ENCODE results near the gene OR52A5. TPM values are rescaled to one million over a fixed set of nuclear protein-coding genes. Genes with fewer than 3 reads are reported as not detected.

The OR52A5 gene
- total RNA-seq, 2 experiments from 2014 or later = not detected

- Histone ChIP-seq H3K4me3 (ENCODE audit: low read depth, low read length, poor library complexity, severe bottlenecking) (no peak overlapping the region), H3K4me2 (ENCODE audit: low read length) (no peak overlapping the region), H2AFZ (ENCODE audit: low read length) (no peak overlapping the region), H3K4me1 (ENCODE audit: insufficient read depth, low read length, poor library complexity, severe bottlenecking) (no peaks in the 10 kb centered on the region), H3K79me2 (ENCODE audit: insufficient read depth, low read depth, low read length) (no peaks in the 10 kb centered on the region; the same call in 1 of the 2 replicates), H3K9me2 (ENCODE audit: insufficient read depth, low read length) (no peaks in the 10 kb centered on the region), H3K9me3 (ENCODE audit: low read length) (no peaks in the 10 kb centered on the region), H3K36me3 (ENCODE audit: insufficient read depth, low read length) (no peaks in the 10 kb centered on the region), H3K27ac (ENCODE audit: low read depth, low read length, poor library complexity, severe bottlenecking) (no peak overlapping the region), H4K20me1 (ENCODE audit: insufficient read depth, low read length) (no peaks in the 10 kb centered on the region)
- CTCF ChIA-PET (ENCODE audit: unreplicated experiment) = no interaction called here
- no TSS peak for BruUV-seq (replicated peaks)
- DNase-seq (ENCODE audit: low spot score) = no peak
- intact Hi-C loops (cut with micrococcal nuclease; ENCODE audit: unreplicated experiment) = no loop called here
- POLR2A ChIA-PET = no interaction called here
- TF ChIP-seq EZH2phosphoT487 (IDR thresholded peaks at IDR 0.05; ENCODE audit: borderline replicate concordance, low read depth, low read length) (no peak), CTCF (conservative IDR thresholded peaks at IDR 0.05; ENCODE audit: low read length) (no peak)
Observed at GRCh38 chr11:5096011-5096410, 42.1 kb downstream of the OR52A5 start.

- Histone ChIP-seq H3K27ac (ENCODE audit: low read depth, low read length, poor library complexity, severe bottlenecking) (no peak overlapping the region), H4K20me1 (ENCODE audit: insufficient read depth, low read length) (no peaks in the 10 kb centered on the region), H3K4me3 (ENCODE audit: low read depth, low read length, poor library complexity, severe bottlenecking) (no peak overlapping the region), H3K9me3 (ENCODE audit: low read length) (no peaks in the 10 kb centered on the region), H3K36me3 (ENCODE audit: insufficient read depth, low read length) (no peaks in the 10 kb centered on the region), H2AFZ (ENCODE audit: low read length) (no peak overlapping the region), H3K4me2 (ENCODE audit: low read length) (no peak overlapping the region), H3K9me2 (ENCODE audit: insufficient read depth, low read length) (no peaks in the 10 kb centered on the region), H3K79me2 (ENCODE audit: insufficient read depth, low read depth, low read length) (no peaks in the 10 kb centered on the region; the same call in 1 of the 2 replicates), H3K4me1 (ENCODE audit: insufficient read depth, low read length, poor library complexity, severe bottlenecking) (no peaks in the 10 kb centered on the region)
- ChIA-PET CTCF (ENCODE audit: unreplicated experiment) (no interaction called here), POLR2A (no interaction called here)
- no peak for DNase-seq (ENCODE audit: low spot score)
- TF ChIP-seq EZH2phosphoT487 (IDR thresholded peaks at IDR 0.05; ENCODE audit: borderline replicate concordance, low read depth, low read length) (no peak), CTCF (conservative IDR thresholded peaks at IDR 0.05; ENCODE audit: low read length) (no peak)
- intact Hi-C loops (cut with micrococcal nuclease; ENCODE audit: unreplicated experiment) = no loop called here
- BruUV-seq (replicated peaks) = no TSS peak
Observed at GRCh38 chr11:5092821-5093585, 45.2 kb downstream of the OR52A5 start.

- no peaks in the 10 kb centered on the region for H3K36me3 ChIP-seq (ENCODE audit: insufficient read depth, low read length)
- ChIA-PET CTCF (ENCODE audit: unreplicated experiment) (no interaction called here), POLR2A (no interaction called here)
- H4K20me1 ChIP-seq (ENCODE audit: insufficient read depth, low read length) = no peaks in the 10 kb centered on the region
- no peak overlapping the region for H3K4me3 ChIP-seq (ENCODE audit: low read depth, low read length, poor library complexity, severe bottlenecking)
- H3K4me2 ChIP-seq (ENCODE audit: low read length) = no peak overlapping the region
- no TSS peak for BruUV-seq (replicated peaks)
- no peaks in the 10 kb centered on the region for H3K4me1 ChIP-seq (ENCODE audit: insufficient read depth, low read length, poor library complexity, severe bottlenecking)
- H3K9me3 ChIP-seq (ENCODE audit: low read length) = no peaks in the 10 kb centered on the region
- no peak overlapping the region for H3K27ac ChIP-seq (ENCODE audit: low read depth, low read length, poor library complexity, severe bottlenecking)
- H3K79me2 ChIP-seq (ENCODE audit: insufficient read depth, low read depth, low read length) = no peaks in the 10 kb centered on the region; the same call in 1 of the 2 replicates
- no peak for TF ChIP-seq CTCF (conservative IDR thresholded peaks at IDR 0.05; ENCODE audit: low read length)
- no peak for TF ChIP-seq EZH2phosphoT487 (IDR thresholded peaks at IDR 0.05; ENCODE audit: borderline replicate concordance, low read depth, low read length)
- DNase-seq (ENCODE audit: low spot score) = no peak
- intact Hi-C loops (cut with micrococcal nuclease; ENCODE audit: unreplicated experiment) = no loop called here
- no peak overlapping the region for H2AFZ ChIP-seq (ENCODE audit: low read length)
- no peaks in the 10 kb centered on the region for H3K9me2 ChIP-seq (ENCODE audit: insufficient read depth, low read length)
Observed at GRCh38 chr11:5090668-5091067, 47.5 kb downstream of the OR52A5 start.

Data from OCI-LY7 (cell line).